SK-N-SH (cell line): ENCODE results near the gene BEST1. TPM values are rescaled to one million over a fixed set of nuclear protein-coding genes. Genes with fewer than 3 reads are reported as not detected.
"Not testable (repeated sequence)": the region's sequence is repeated elsewhere in the genome, so short reads cannot be mapped to it uniquely, and the experiment has no call there.

Experiments
- CTCF ChIA-PET: fragments of 300-600, 350-600 bp; formaldehyde crosslinking; extraction: SDS; loops from one replicate; lab custom pipeline; 2021; lab: Yijun Ruan, JAX
- POLR2A ChIA-PET: fragments of 350-600 bp; sonication (Branson Sonifier 250); formaldehyde crosslinking; extraction: SDS; loops from one replicate; lab custom pipeline; 2020; ENCODE audit warnings: antibody characterized with exemption, inconsistent platforms; lab: Yijun Ruan, JAX
- DNase-seq: peaks from one replicate; pipeline ENCODE4 v3.0.0; 2012
- H2AFZ ChIP-seq: fragments of 200-600 bp; sonication (generic); 2 replicates; pipeline ENCODE4 v1.8.1; 2016; ENCODE audit warnings: antibody characterized with exemption, mild to moderate bottlenecking, low read depth
- H3F3A ChIP-seq: fragments of 200-600 bp; sonication (generic); replicated peaks from 2 replicates; pipeline ENCODE3; 2016; ENCODE audit warnings: antibody characterized with exemption, mild to moderate bottlenecking; ENCODE audit not compliant: insufficient read depth
- H3K27ac ChIP-seq, 2 experiments: fragments of 200-500 bp in 1 of 2; fragments of 200-600 bp in 1 of 2; sonication (Bioruptor generic) in 1 of 2; sonication (generic), shearing (Covaris generic) in 1 of 2; 2 replicates each; pipeline versions ENCODE4 v1.5.1 to v1.6.1; 2014 to 2016; ENCODE audit warnings: low read depth in 2 of 2, inconsistent platforms in 1 of 2, low read length in 1 of 2, mild to moderate bottlenecking in 1 of 2, mixed read lengths in 1 of 2
- H3K27me3 ChIP-seq: fragments of 200-600 bp; sonication (generic), shearing (Covaris generic); 2 replicates; pipeline ENCODE4 v1.6.1; 2016; ENCODE audit warnings: mixed run types; ENCODE audit not compliant: insufficient read depth
- H3K36me3 ChIP-seq, 2 experiments: fragments of 200-500 bp in 1 of 2; fragments of 200-600 bp in 1 of 2; sonication (Bioruptor generic) in 1 of 2; sonication (generic) in 1 of 2; replicated peaks in 1 of 2; 2 replicates each; pipeline versions ENCODE3 to v1.5.1; 2014 to 2016; ENCODE audit warnings: low read length in 1 of 2, mild to moderate bottlenecking in 1 of 2; ENCODE audit not compliant: insufficient read depth in 2 of 2, control insufficient read depth in 1 of 2
- H3K4me1 ChIP-seq, 2 experiments: fragments of 200-500 bp in 1 of 2; fragments of 200-600 bp in 1 of 2; sonication (Bioruptor generic) in 1 of 2; sonication (generic), shearing (Covaris generic) in 1 of 2; 2 replicates each; pipeline versions ENCODE4 v1.5.1 to v1.6.1; 2014 to 2016; ENCODE audit warnings: low read depth in 1 of 2, low read length in 1 of 2, mixed run types in 1 of 2; ENCODE audit not compliant: insufficient read depth in 2 of 2, control insufficient read depth in 1 of 2
- H3K4me2 ChIP-seq: fragments of 200-600 bp; sonication (generic), shearing (Covaris generic); 2 replicates; pipeline ENCODE4 v1.6.1; 2017; ENCODE audit warnings: mixed run types
- H3K4me3 ChIP-seq, 2 experiments: fragments of 200-500 bp in 1 of 2; fragments of 200-600 bp in 1 of 2; sonication (Bioruptor generic) in 1 of 2; sonication (generic), shearing (Covaris generic) in 1 of 2; 2 replicates each; pipeline versions ENCODE4 v1.5.1 to v1.8.1; 2014 to 2016; ENCODE audit warnings: low read depth in 2 of 2, inconsistent platforms in 1 of 2, low read length in 1 of 2, mild to moderate bottlenecking in 1 of 2, mixed read lengths in 1 of 2, moderate library complexity in 1 of 2
- H3K79me2 ChIP-seq: fragments of 200-600 bp; sonication (generic); 2 replicates; pipeline ENCODE4 v1.8.1; 2017; ENCODE audit warnings: mild to moderate bottlenecking; ENCODE audit not compliant: insufficient read depth
- H3K9ac ChIP-seq: fragments of 200-600 bp; sonication (generic); 2 replicates; pipeline ENCODE4 v1.6.1; 2017; ENCODE audit warnings: mixed run types
- H3K9me2 ChIP-seq: fragments of 200-600 bp; sonication (generic); 2 replicates; pipeline ENCODE4 v1.6.1; 2017; ENCODE audit warnings: mixed run types
- H3K9me3 ChIP-seq: fragments of 200-600 bp; sonication (generic); 2 replicates; pipeline ENCODE4 v1.6.1; 2017; ENCODE audit warnings: mixed run types, mild to moderate bottlenecking, moderate library complexity
- H4K20me1 ChIP-seq: fragments of 200-600 bp; sonication (generic); 2 replicates; pipeline ENCODE4 v1.6.1; 2017; ENCODE audit warnings: mild to moderate bottlenecking, mixed run types; ENCODE audit not compliant: insufficient read depth
- EP300 ChIP-seq, 2 experiments: IDR thresholded peaks; 2 replicates each; pipeline versions ENCODE4 v1.4.0 to v1.6.1; 2012; ENCODE audit warnings: borderline replicate concordance in 1 of 2, low read depth in 1 of 2, low read length in 1 of 2
- FOSL2 ChIP-seq: IDR thresholded peaks from 2 replicates; pipeline ENCODE4 v1.4.0; 2012; ENCODE audit warnings: low read depth, mild to moderate bottlenecking, moderate library complexity, borderline replicate concordance
- PBX3 ChIP-seq: IDR thresholded peaks from 2 replicates; pipeline ENCODE4; 2012
- POLR2AphosphoS5 ChIP-seq: IDR thresholded peaks from 2 replicates; pipeline ENCODE4 v1.6.1; 2012; ENCODE audit warnings: low read depth, low read length
- REST ChIP-seq: IDR thresholded peaks from 2 replicates; pipeline ENCODE4 v1.6.1; 2012; ENCODE audit warnings: mild to moderate bottlenecking, low read depth, low read length, moderate library complexity
- RFX5 ChIP-seq: IDR thresholded peaks from 2 replicates; pipeline ENCODE4 v1.6.1; 2012; ENCODE audit warnings: mild to moderate bottlenecking, improper control_type of control experiment, low read length
- RXRA ChIP-seq: IDR thresholded peaks from 2 replicates; pipeline ENCODE4 v1.4.0; 2012; ENCODE audit warnings: low read depth, mild to moderate bottlenecking, borderline replicate concordance
- SMC3 ChIP-seq: IDR thresholded peaks from 2 replicates; pipeline ENCODE4 v1.6.1; 2012; ENCODE audit warnings: low read depth, low read length, improper control_type of control experiment
- WGBS: methylation state at CpG from one replicate; pipeline ENCODE4 v1.1.6; 2017; ENCODE audit warnings: low lambda C conversion rate; 5-methylcytosine and 5-hydroxymethylcytosine counted together
- polyA plus RNA-seq, 3 experiments: library from polyadenylated mRNA; depleted of rRNA; stranded (reverse); fragments of >200 nt; gene quantifications; 2 replicates each; pipeline ENCODE4 v1.2.3, GENCODE V29; 2012

Gene BEST1
- polyA plus RNA-seq, 1 of the 3 experiments (the other 2 are of a cell fraction): 0.30 TPM

- H3K27me3 ChIP-seq: no peaks in the 10 kb centered on the region
- H3K4me1 ChIP-seq: no peaks in the 10 kb centered on the region; a peak in 1 of 4 replicates
- ChIA-PET CTCF (interaction anchor here (1.5 kb wide), 1 partner anchor 81 kb away, joined by 5 read pairs; no protein-coding TSS in a partner anchor), POLR2A (interaction anchor here (1.2 kb wide), 1 partner anchor 33 kb away, joined by 3 read pairs; the partner anchor contains the start of gene FTH1)
- DNase-seq: no peak
- H3K9me2 ChIP-seq: no peaks in the 10 kb centered on the region
- H3K27ac ChIP-seq: no peak overlapping the region
- WGBS: 86% methylated on average over 20 of the region's 23 CpGs
- H3K36me3 ChIP-seq: no peaks in the 10 kb centered on the region
- H3K9ac ChIP-seq: no peak overlapping the region
- no peak overlapping the region for H3K4me3 ChIP-seq
- no peak overlapping the region for H2AFZ ChIP-seq
- no peak overlapping the region for H3K4me2 ChIP-seq
- no peaks in the 10 kb centered on the region for H3K79me2 ChIP-seq
- no peaks in the 10 kb centered on the region for H3F3A ChIP-seq
- H4K20me1 ChIP-seq: no peaks in the 10 kb centered on the region
- no peaks in the 10 kb centered on the region for H3K9me3 ChIP-seq
- TF ChIP-seq FOSL2: no peak
- no peak for TF ChIP-seq RXRA
Observed at GRCh38 chr11:62000539-62001446, 50.6 kb downstream of the BEST1 start.

GRCh38 chr11:62001450-62002191, 51.5 kb downstream of the BEST1 start:
- Histone ChIP-seq H3F3A (no peaks in the 10 kb centered on the region), H3K27ac (no peak overlapping the region), H3K9ac (no peak overlapping the region), H3K4me3 (no peak overlapping the region), H3K27me3 (no peaks in the 10 kb centered on the region), H4K20me1 (no peaks in the 10 kb centered on the region), H3K9me2 (no peaks in the 10 kb centered on the region), H2AFZ (no peak overlapping the region), H3K9me3 (no peaks in the 10 kb centered on the region), H3K79me2 (no peaks in the 10 kb centered on the region), H3K4me1 (no peaks in the 10 kb centered on the region; a peak in 1 of 4 replicates), H3K4me2 (no peak overlapping the region), H3K36me3 (no peaks in the 10 kb centered on the region)
- ChIA-PET CTCF (interaction anchor here (1.5 kb wide), 1 partner anchor 80 kb away, joined by 5 read pairs; no protein-coding TSS in a partner anchor), POLR2A (interaction anchor here (1.2 kb wide), 1 partner anchor 34 kb away, joined by 3 read pairs; the partner anchor contains the start of gene FTH1)
- no peak for DNase-seq
- 57% methylated on average over 12 of the region's 12 CpGs for WGBS
- no peak for TF ChIP-seq POLR2AphosphoS5
- TF ChIP-seq REST: no peak
- TF ChIP-seq SMC3: no peak
- no peak for TF ChIP-seq RFX5
- TF ChIP-seq EP300 (IDR thresholded peaks at IDR 0.05; ENCODE audit: borderline replicate concordance in 1 of 2, low read depth in 1 of 2, low read length in 1 of 2): no peak
- TF ChIP-seq PBX3: no peak

GRCh38 chr11:62002283-62002682, 52.1 kb downstream of the BEST1 start:
- H3K4me3 ChIP-seq, POLR2A ChIA-PET, H3K27ac ChIP-seq, H4K20me1 ChIP-seq, H3K79me2 ChIP-seq, H3K36me3 ChIP-seq, H3K4me2 ChIP-seq, H3K9ac ChIP-seq, H3K4me1 ChIP-seq, H3K27me3 ChIP-seq, H3K9me2 ChIP-seq, H3F3A ChIP-seq, DNase-seq, H2AFZ ChIP-seq, H3K9me3 ChIP-seq: not testable (repeated sequence)
- CTCF ChIA-PET: interaction anchor here (1.5 kb wide), 1 partner anchor 80 kb away, joined by 5 read pairs; no protein-coding TSS in a partner anchor
- WGBS: 84% methylated on average over 8 of the region's 8 CpGs
